Type B pancreatic cell (in vitro differentiated cells): ENCODE results near the gene KCNJ8. TPM values are rescaled to one million over a fixed set of nuclear protein-coding genes. Genes with fewer than 3 reads are reported as not detected.

ENCODE experiments used
- DNase-seq: peaks from one replicate; pipeline ENCODE4 v3.0.0; 2021; ENCODE audit warnings: mixed read lengths; ENCODE audit not compliant: unreplicated experiment; ENCODE audit errors: extremely low spot score
- H3K27ac Mint-ChIP-seq: 2 replicates; pipeline ENCODE4 v1.8.0; 2021; ENCODE audit warnings: mild to moderate bottlenecking, mixed read lengths
- H3K27me3 Mint-ChIP-seq: 2 replicates; pipeline ENCODE4 v1.8.0; 2021; ENCODE audit warnings: mixed read lengths
- H3K36me3 Mint-ChIP-seq: 2 replicates; pipeline ENCODE4 v1.8.0; 2021; ENCODE audit warnings: mixed read lengths
- H3K4me1 Mint-ChIP-seq: one replicate; pipeline ENCODE4 v1.8.0; 2021; ENCODE audit warnings: mixed read lengths; ENCODE audit not compliant: unreplicated experiment
- H3K4me3 Mint-ChIP-seq: 2 replicates; pipeline ENCODE4 v1.8.0; 2021; ENCODE audit warnings: mild to moderate bottlenecking, mixed read lengths
- H3K9me3 Mint-ChIP-seq: 2 replicates; pipeline ENCODE4 v1.8.0; 2021; ENCODE audit warnings: mixed read lengths
- CTCF ChIP-seq: fragments of 200-600 bp; sonication (generic); conservative IDR thresholded peaks from 2 replicates; pipeline ENCODE4 v1.5.0; 2021; ENCODE audit warnings: antibody characterized with exemption, mild to moderate bottlenecking
- total RNA-seq: library from RNA; stranded (reverse); gene quantifications from 2 replicates; pipeline ENCODE4 v1.2.1, GENCODE V29; 2021; ENCODE audit warnings: low replicate concordance

Gene KCNJ8
- total RNA-seq, 1 donor from 2014 or later, result 2.4 TPM

- no peak for TF ChIP-seq CTCF
- Mint-ChIP-seq H3K4me1 (no peaks in the 10 kb centered on the region), H3K4me3 (no peak overlapping the region), H3K27ac (no peak overlapping the region), H3K27me3 (peaks cover 32% of the 10 kb centered on the region), H3K9me3 (no peaks in the 10 kb centered on the region), H3K36me3 (no peaks in the 10 kb centered on the region)
- no peak for DNase-seq
Observed at GRCh38 chr12:21725731-21726130, 48.8 kb downstream of the KCNJ8 start.

GRCh38 chr12:21718944-21719650, 55.4 kb downstream of the KCNJ8 start:
- Mint-ChIP-seq H3K4me1 (no peaks in the 10 kb centered on the region), H3K4me3 (no peak overlapping the region), H3K27me3 (peaks cover 5% of the 10 kb centered on the region), H3K36me3 (no peaks in the 10 kb centered on the region), H3K9me3 (no peaks in the 10 kb centered on the region), H3K27ac (no peak overlapping the region)
- no peak for TF ChIP-seq CTCF
- DNase-seq, result no peak

GRCh38 chr12:21718403-21718802, 56.1 kb downstream of the KCNJ8 start:
- no peak for DNase-seq
- TF ChIP-seq CTCF, result no peak
- Mint-ChIP-seq H3K4me3 (no peak overlapping the region), H3K4me1 (no peaks in the 10 kb centered on the region), H3K27ac (no peak overlapping the region), H3K36me3 (no peaks in the 10 kb centered on the region), H3K9me3 (no peaks in the 10 kb centered on the region), H3K27me3 (peaks cover 5% of the 10 kb centered on the region)

- no peak for TF ChIP-seq CTCF
- no peak overlapping the region for H3K27ac Mint-ChIP-seq
- no peaks in the 10 kb centered on the region for H3K4me1 Mint-ChIP-seq
- no peak overlapping the region for H3K4me3 Mint-ChIP-seq
- H3K27me3 Mint-ChIP-seq, result peaks cover 5% of the 10 kb centered on the region
- DNase-seq, result no peak
- no peaks in the 10 kb centered on the region for H3K9me3 Mint-ChIP-seq
- H3K36me3 Mint-ChIP-seq, result no peaks in the 10 kb centered on the region
Observed at GRCh38 chr12:21717767-21718166, 56.7 kb downstream of the KCNJ8 start.

DNA sequence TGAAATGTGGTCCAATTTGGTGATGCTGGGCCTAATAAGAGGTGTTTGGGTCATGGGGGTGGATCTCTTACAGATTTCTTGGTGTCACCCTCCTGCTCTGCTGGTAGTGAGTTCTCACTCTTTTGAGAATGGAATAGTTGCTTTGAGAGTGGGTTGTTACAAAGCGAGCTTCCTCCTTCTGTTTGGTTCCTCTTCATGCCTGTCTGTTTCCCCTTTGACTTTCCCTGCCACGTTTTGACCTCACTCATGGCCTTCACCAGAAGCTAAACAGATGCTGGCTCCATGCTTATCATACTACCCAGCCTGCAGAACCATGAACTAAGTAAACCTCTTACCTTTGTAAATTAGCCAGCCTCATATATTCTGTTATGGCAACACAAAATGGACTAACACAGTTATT, 59.1 kb downstream of the KCNJ8 start:
- no peak overlapping the region for H3K27ac Mint-ChIP-seq
- no peaks in the 10 kb centered on the region for H3K9me3 Mint-ChIP-seq
- no peak overlapping the region for H3K4me3 Mint-ChIP-seq
- no peaks in the 10 kb centered on the region for H3K36me3 Mint-ChIP-seq
- no peaks in the 10 kb centered on the region for H3K4me1 Mint-ChIP-seq
- DNase-seq, result no peak
- peaks cover 3% of the 10 kb centered on the region for H3K27me3 Mint-ChIP-seq
- TF ChIP-seq CTCF, result no peak

Other genes with a start within 250 kb of the KCNJ8 start
- 0.71 and 0.87 TPM in 2 replicates for gene SPX, start 248.4 kb downstream of the KCNJ8 start, total RNA-seq
- 0.26 TPM in 1 of 2 replicates, not detected in the other for gene GYS2, start 169.9 kb downstream of the KCNJ8 start, total RNA-seq
- gene LDHB, start 116.9 kb downstream of the KCNJ8 start, total RNA-seq, result 798 and 848 TPM in 2 replicates
- gene ABCC9, start 166.7 kb upstream of the KCNJ8 start, total RNA-seq, result 2.6 and 7.8 TPM in 2 replicates